Mucosa of rectum (tissue), 2 donors: ENCODE measurements around the gene CES5A.
"Not testable (repeated sequence)": the region's sequence is repeated elsewhere in the genome, so short reads cannot be mapped to it uniquely, and the experiment has no call there.

Experiments used
- H3K27ac ChIP-seq, 2 donors: one replicate each; pipeline ENCODE4 v1.7.0; 2013; ENCODE audit warnings: inconsistent platforms in 2 of 2, low read depth in 2 of 2, low read length in 2 of 2
- H3K27me3 ChIP-seq, 2 donors: one replicate each; pipeline ENCODE4 v1.7.0; 2013; ENCODE audit warnings: low read length in 2 of 2; ENCODE audit not compliant: control insufficient read depth in 2 of 2, insufficient read depth in 2 of 2
- H3K36me3 ChIP-seq, 2 donors: one replicate each; pipeline ENCODE4 v1.7.0; 2013; ENCODE audit warnings: low read length in 2 of 2; ENCODE audit not compliant: control insufficient read depth in 2 of 2, insufficient read depth in 2 of 2
- H3K4me1 ChIP-seq, 2 donors: one replicate each; pipeline ENCODE4 v1.7.0; 2013; ENCODE audit warnings: low read length in 2 of 2, mild to moderate bottlenecking in 1 of 2; ENCODE audit not compliant: control insufficient read depth in 2 of 2, insufficient read depth in 2 of 2
- H3K4me3 ChIP-seq, 2 donors: one replicate each; pipeline ENCODE4 v1.7.0; 2013; ENCODE audit warnings: low read length in 2 of 2
- H3K9ac ChIP-seq, 2 donors: one replicate each; pipeline ENCODE4 v1.7.0; 2013; ENCODE audit warnings: low read length in 2 of 2, low read depth in 1 of 2, mild to moderate bottlenecking in 1 of 2
- H3K9me3 ChIP-seq, 2 donors: one replicate each; pipeline ENCODE4 v1.7.0; 2013; ENCODE audit warnings: low read length in 2 of 2; ENCODE audit not compliant: control insufficient read depth in 2 of 2
- donor health status: healthy.
- donor health status: Normal muscosa, but diverticular disease.

The CES5A gene

GRCh38 chr16:55888546-55888945, 13.4 kb upstream of the CES5A start:
- Histone ChIP-seq H3K9ac (no peak overlapping the region), H3K9me3 (no peaks in the 10 kb centered on the region), H3K4me1 (no peaks in the 10 kb centered on the region)

GRCh38 chr16:55876854-55877253, 1.7 kb upstream of the CES5A start:
- H3K9me3 ChIP-seq = no peaks in the 10 kb centered on the region
- H3K4me3 ChIP-seq = no peak overlapping the region
- H3K27me3 ChIP-seq = no peaks in the 10 kb centered on the region
- H3K4me1 ChIP-seq = no peaks in the 10 kb centered on the region
- no peak overlapping the region for H3K9ac ChIP-seq
- H3K36me3 ChIP-seq = no peaks in the 10 kb centered on the region
- H3K27ac ChIP-seq = no peak overlapping the region

More at GRCh38 chr16:55888546-55888945, 13.4 kb upstream of the CES5A start:
- Histone ChIP-seq H3K4me3 (no peak overlapping the region), H3K36me3 (no peaks in the 10 kb centered on the region), H3K27me3 (no peaks in the 10 kb centered on the region), H3K27ac (no peak overlapping the region)

- Histone ChIP-seq H3K4me3 (no peak overlapping the region), H3K27ac (no peak overlapping the region), H3K27me3 (no peaks in the 10 kb centered on the region), H3K9ac (no peak overlapping the region), H3K36me3 (no peaks in the 10 kb centered on the region), H3K9me3 (no peaks in the 10 kb centered on the region), H3K4me1 (no peaks in the 10 kb centered on the region)
These were observed 2.1 kb downstream of the CES5A start for GRCh38 chr16:55873122-55873521.

GRCh38 chr16:55872130-55872529, 3.0 kb downstream of the CES5A start:
- no peaks in the 10 kb centered on the region for H3K36me3 ChIP-seq
- no peak overlapping the region for H3K27ac ChIP-seq
- H3K9ac ChIP-seq = no peak overlapping the region
- H3K4me3 ChIP-seq = no peak overlapping the region
- H3K9me3 ChIP-seq = no peaks in the 10 kb centered on the region
- H3K4me1 ChIP-seq = no peaks in the 10 kb centered on the region
- no peaks in the 10 kb centered on the region for H3K27me3 ChIP-seq

- Histone ChIP-seq H3K4me3 (no peak overlapping the region), H3K27me3 (no peaks in the 10 kb centered on the region), H3K9ac (no peak overlapping the region), H3K36me3 (no peaks in the 10 kb centered on the region), H3K27ac (no peak overlapping the region), H3K9me3 (no peaks in the 10 kb centered on the region), H3K4me1 (no peaks in the 10 kb centered on the region)
These were observed 3.6 kb downstream of the CES5A start for GRCh38 chr16:55871411-55872038.

- Histone ChIP-seq H3K4me3 (no peak overlapping the region), H3K27ac (no peak overlapping the region), H3K27me3 (no peaks in the 10 kb centered on the region), H3K9ac (no peak overlapping the region), H3K4me1 (no peaks in the 10 kb centered on the region), H3K9me3 (no peaks in the 10 kb centered on the region), H3K36me3 (no peaks in the 10 kb centered on the region)
These were observed 6.2 kb downstream of the CES5A start for GRCh38 chr16:55868980-55869379.

- no peaks in the 10 kb centered on the region for H3K36me3 ChIP-seq
- H3K9ac ChIP-seq = no peak overlapping the region
- H3K27me3 ChIP-seq = no peaks in the 10 kb centered on the region
These were observed 7.0 kb downstream of the CES5A start for GRCh38 chr16:55868137-55868536.

GRCh38 chr16:55861288-55861687, 13.9 kb downstream of the CES5A start:
- no peak overlapping the region for H3K9ac ChIP-seq
- no peaks in the 10 kb centered on the region for H3K27me3 ChIP-seq
- H3K27ac ChIP-seq = no peak overlapping the region
- H3K36me3 ChIP-seq = no peaks in the 10 kb centered on the region
- no peaks in the 10 kb centered on the region for H3K9me3 ChIP-seq
- H3K4me3 ChIP-seq = no peak overlapping the region
- H3K4me1 ChIP-seq = no peaks in the 10 kb centered on the region

More at GRCh38 chr16:55868137-55868536, 7.0 kb downstream of the CES5A start:
- H3K9me3 ChIP-seq = no peaks in the 10 kb centered on the region
- H3K4me3 ChIP-seq = no peak overlapping the region
- no peaks in the 10 kb centered on the region for H3K4me1 ChIP-seq
- no peak overlapping the region for H3K27ac ChIP-seq

- H3K27me3 ChIP-seq, H3K4me1 ChIP-seq, H3K9ac ChIP-seq, H3K27ac ChIP-seq, H3K4me3 ChIP-seq, H3K36me3 ChIP-seq, H3K9me3 ChIP-seq: not testable (repeated sequence)
These were observed 17.5 kb downstream of the CES5A start for GRCh38 chr16:55857650-55858049.

GRCh38 chr16:55856950-55857349, 18.2 kb downstream of the CES5A start:
- no peak overlapping the region for H3K27ac ChIP-seq
- no peaks in the 10 kb centered on the region for H3K9me3 ChIP-seq
- no peaks in the 10 kb centered on the region for H3K36me3 ChIP-seq
- no peak overlapping the region for H3K4me3 ChIP-seq
- H3K4me1 ChIP-seq = no peaks in the 10 kb centered on the region
- no peaks in the 10 kb centered on the region for H3K27me3 ChIP-seq
- no peak overlapping the region for H3K9ac ChIP-seq

GRCh38 chr16:55853114-55853513, 22.1 kb downstream of the CES5A start:
- Histone ChIP-seq H3K9me3 (no peaks in the 10 kb centered on the region), H3K36me3 (no peaks in the 10 kb centered on the region), H3K9ac (no peak overlapping the region), H3K4me1 (no peaks in the 10 kb centered on the region), H3K4me3 (no peak overlapping the region), H3K27me3 (no peaks in the 10 kb centered on the region), H3K27ac (no peak overlapping the region)
